ENCODE measurements around the gene SCAMP2.
A peak's percentile ranks its signal among the peaks of the same experiment; 100 is the strongest.
"Not testable (repeated sequence)": the region's sequence is repeated elsewhere in the genome, so short reads cannot be mapped to it uniquely, and the experiment has no call there.

The SCAMP2 gene

GRCh38 chr15:74896316-74896715 is 23.2 kb upstream of the SCAMP2 start:
- Mint-ChIP-seq H3K4me1 (peaks cover 19% of the 10 kb centered on the region), H3K4me3 (no peak overlapping the region), H3K27ac (no peak overlapping the region), H3K9me3 (no peaks in the 10 kb centered on the region), H3K36me3 (peaks cover 27% of the 10 kb centered on the region), H3K27me3 (no peaks in the 10 kb centered on the region)
- no peak for ATAC-seq

DNA sequence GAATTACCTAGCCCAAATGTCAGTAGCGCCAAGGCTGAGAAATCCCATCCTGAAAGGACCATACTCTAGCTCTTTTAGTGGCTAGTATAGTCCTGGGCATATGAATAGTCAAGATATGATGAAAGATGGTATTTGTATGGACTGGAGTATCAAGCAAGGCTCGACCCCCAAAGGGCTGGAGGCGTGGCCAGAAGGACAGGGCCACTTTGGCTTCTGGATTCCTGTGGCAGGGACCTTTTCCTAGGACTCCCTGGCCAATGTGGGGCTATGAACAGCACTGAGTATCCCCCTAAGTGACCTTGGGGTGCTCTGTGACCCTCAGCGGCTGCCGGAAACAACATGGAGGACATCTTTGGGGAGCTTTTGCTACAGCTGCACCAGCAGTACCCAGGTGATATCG is 22.7 kb upstream of the SCAMP2 start:
- H3K27ac Mint-ChIP-seq = no peak overlapping the region
- no peak for ATAC-seq
- no peaks in the 10 kb centered on the region for H3K9me3 Mint-ChIP-seq
- no peak overlapping the region for H3K4me3 Mint-ChIP-seq
- H3K4me1 Mint-ChIP-seq = peaks cover 18% of the 10 kb centered on the region
- H3K27me3 Mint-ChIP-seq = no peaks in the 10 kb centered on the region
- H3K36me3 Mint-ChIP-seq = peaks cover 26% of the 10 kb centered on the region

GRCh38 chr15:74894383-74894782 is 21.2 kb upstream of the SCAMP2 start:
- Mint-ChIP-seq H3K36me3 (peaks cover 18% of the 10 kb centered on the region), H3K4me1 (peaks cover 32% of the 10 kb centered on the region)
- H3K4me3 Mint-ChIP-seq, H3K9me3 Mint-ChIP-seq, H3K27me3 Mint-ChIP-seq, ATAC-seq, H3K27ac Mint-ChIP-seq: not testable (repeated sequence)

DNA sequence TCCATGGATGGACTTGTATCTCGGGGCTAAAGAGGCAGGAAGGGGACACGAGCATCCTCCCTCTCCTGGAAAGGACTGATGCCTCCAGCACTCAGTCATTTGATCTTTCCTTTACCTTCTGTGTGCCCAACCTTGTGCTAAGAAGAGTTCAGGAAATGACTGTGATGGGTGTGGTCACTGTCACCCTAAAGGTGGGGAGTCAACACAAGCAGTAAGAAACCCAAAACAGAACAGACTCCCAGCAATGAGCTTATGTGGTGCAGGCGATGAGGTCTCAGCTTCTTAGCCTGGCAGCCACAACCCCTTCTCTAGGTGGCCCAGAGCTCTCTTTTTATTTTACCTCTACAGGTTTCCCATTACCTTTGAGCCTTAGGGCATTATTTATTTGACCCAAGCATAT is 20.5 kb upstream of the SCAMP2 start:
- ATAC-seq = no peak
- no peaks in the 10 kb centered on the region for H3K9me3 Mint-ChIP-seq
- no peaks in the 10 kb centered on the region for H3K27me3 Mint-ChIP-seq
- peaks cover 18% of the 10 kb centered on the region for H3K36me3 Mint-ChIP-seq
- peak overlapping the region; percentile 88 for H3K27ac Mint-ChIP-seq
- H3K4me1 Mint-ChIP-seq = peaks cover 36% of the 10 kb centered on the region
- no peak overlapping the region for H3K4me3 Mint-ChIP-seq

DNA sequence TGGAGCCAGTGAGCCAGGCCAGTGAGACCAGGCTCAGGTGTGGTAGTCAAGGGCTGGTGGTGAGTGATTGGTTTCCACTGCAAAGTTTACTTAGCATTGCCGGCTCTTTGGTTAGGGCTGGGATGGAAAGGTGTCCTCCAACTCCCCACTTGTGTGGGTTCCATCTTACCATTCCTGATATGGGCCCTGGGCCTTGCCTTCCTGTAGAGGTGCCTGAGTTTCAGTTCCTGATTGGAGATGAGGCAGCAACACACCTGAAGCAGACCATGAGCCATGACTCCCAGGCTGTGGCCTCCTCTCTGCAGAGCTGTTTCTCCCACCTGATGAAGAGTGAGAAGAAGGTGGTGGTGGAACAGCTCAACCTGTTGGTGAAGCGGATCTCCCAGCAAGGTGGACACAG is 19.8 kb upstream of the SCAMP2 start:
- peak overlapping the region; percentile 88 for H3K27ac Mint-ChIP-seq
- H3K27me3 Mint-ChIP-seq = no peaks in the 10 kb centered on the region
- H3K9me3 Mint-ChIP-seq = no peaks in the 10 kb centered on the region
- H3K4me3 Mint-ChIP-seq = no peak overlapping the region
- H3K4me1 Mint-ChIP-seq = peaks cover 36% of the 10 kb centered on the region
- ATAC-seq = no peak
- peaks cover 18% of the 10 kb centered on the region for H3K36me3 Mint-ChIP-seq

GRCh38 chr15:74892313-74892712 is 19.1 kb upstream of the SCAMP2 start:
- H3K27me3 Mint-ChIP-seq = no peaks in the 10 kb centered on the region
- H3K27ac Mint-ChIP-seq = no peak overlapping the region
- no peak overlapping the region for H3K4me3 Mint-ChIP-seq
- H3K4me1 Mint-ChIP-seq = peaks cover 36% of the 10 kb centered on the region
- ATAC-seq = no peak
- H3K9me3 Mint-ChIP-seq = no peaks in the 10 kb centered on the region
- peaks cover 18% of the 10 kb centered on the region for H3K36me3 Mint-ChIP-seq

DNA sequence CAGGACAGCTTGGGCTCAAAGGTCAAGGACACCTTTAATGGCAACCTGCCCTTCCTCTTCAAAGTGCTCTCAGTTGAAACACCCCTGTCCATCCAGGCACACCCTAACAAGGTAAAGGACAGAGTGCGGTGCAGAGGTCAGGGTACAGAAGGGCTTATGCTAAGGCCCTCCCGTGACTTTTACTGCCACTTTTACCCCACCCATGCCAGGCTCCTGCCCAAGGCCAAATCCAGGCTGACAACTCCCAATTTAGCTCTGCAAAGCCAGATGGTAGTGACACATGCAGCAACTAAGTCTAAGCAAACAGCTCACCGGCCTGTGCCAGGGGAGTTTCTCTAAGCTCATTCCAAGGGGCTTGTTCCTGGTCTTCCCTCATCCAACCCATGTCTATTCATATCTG is 18.3 kb upstream of the SCAMP2 start:
- no peaks in the 10 kb centered on the region for H3K9me3 Mint-ChIP-seq
- no peaks in the 10 kb centered on the region for H3K27me3 Mint-ChIP-seq
- peaks cover 36% of the 10 kb centered on the region for H3K4me1 Mint-ChIP-seq
- H3K27ac Mint-ChIP-seq = no peak overlapping the region
- peaks cover 18% of the 10 kb centered on the region for H3K36me3 Mint-ChIP-seq
- ATAC-seq = no peak
- no peak overlapping the region for H3K4me3 Mint-ChIP-seq

- Mint-ChIP-seq H3K4me3 (peak overlapping the region; percentile 88), H3K4me1 (peaks cover 36% of the 10 kb centered on the region), H3K27ac (peak overlapping the region; percentile 91), H3K36me3 (peaks cover 18% of the 10 kb centered on the region), H3K9me3 (no peaks in the 10 kb centered on the region), H3K27me3 (no peaks in the 10 kb centered on the region)
- no peak for ATAC-seq
Measured at GRCh38 chr15:74890665-74890960, 17.4 kb upstream of the SCAMP2 start.

DNA sequence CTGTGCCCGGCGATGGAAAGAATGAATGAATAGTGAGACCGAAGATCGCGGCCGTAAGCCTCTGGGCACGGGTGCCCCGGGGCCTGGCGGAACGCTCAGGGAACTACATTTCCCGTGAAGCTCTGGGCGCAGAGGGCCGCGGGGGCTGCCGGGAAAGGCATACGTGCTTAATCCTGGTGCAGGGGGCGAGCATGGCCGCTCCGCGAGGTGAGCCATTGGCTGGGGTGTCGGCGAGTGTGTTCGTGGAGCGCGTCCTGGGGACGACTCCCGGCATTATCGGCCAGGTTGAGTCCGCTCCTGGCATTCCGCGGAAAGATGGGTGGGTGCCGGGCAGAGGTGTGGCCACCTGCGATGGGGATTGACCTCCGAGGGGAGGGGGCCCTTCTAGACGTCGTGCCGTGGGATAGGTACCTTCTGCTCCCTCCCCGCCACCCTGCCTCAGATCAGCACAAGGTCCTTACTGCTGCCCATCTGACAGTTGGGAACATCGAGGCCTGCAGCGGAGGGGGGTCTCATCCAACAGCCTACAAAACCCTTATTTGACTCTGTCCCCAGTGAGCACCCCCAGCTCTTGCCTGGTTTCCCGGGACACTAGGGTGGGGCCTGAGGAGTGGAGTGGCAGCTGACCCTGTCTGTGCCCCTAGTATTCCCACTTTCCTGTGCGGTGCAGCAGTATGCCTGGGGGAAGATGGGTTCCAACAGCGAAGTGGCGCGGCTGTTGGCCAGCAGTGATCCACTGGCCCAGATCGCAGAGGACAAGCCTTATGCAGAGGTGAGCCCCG is 16.9 kb upstream of the SCAMP2 start, which contains the start of gene MPI:
Gene MPI (plus strand): TSS at position 160 of the 782 bp plus-strand sequence. CDS start 32 bp downstream, at position 192.
- H3K27ac Mint-ChIP-seq = peak within 1 kb of the TSS; percentile 91

GRCh38 chr15:74889390-74889882 is 16.3 kb upstream of the SCAMP2 start:
- peaks cover 39% of the 10 kb centered on the region for H3K4me1 Mint-ChIP-seq
- peaks cover 18% of the 10 kb centered on the region for H3K36me3 Mint-ChIP-seq

More for the DNA sequence above, 16.9 kb upstream of the SCAMP2 start, which contains the start of gene MPI:
- H3K4me3 Mint-ChIP-seq = peak within 1 kb of the TSS; percentile 88
- H3K27me3 Mint-ChIP-seq = no peaks in the 10 kb centered on the region
- peaks cover 36% of the 10 kb centered on the region for H3K4me1 Mint-ChIP-seq
- peaks cover 18% of the 10 kb centered on the region for H3K36me3 Mint-ChIP-seq
- no peaks in the 10 kb centered on the region for H3K9me3 Mint-ChIP-seq
- peak; percentile 99 for ATAC-seq

GRCh38 chr15:74888716-74889115 is 15.6 kb upstream of the SCAMP2 start:
- H3K36me3 Mint-ChIP-seq = peaks cover 15% of the 10 kb centered on the region
- H3K27me3 Mint-ChIP-seq = no peaks in the 10 kb centered on the region
- H3K4me3 Mint-ChIP-seq = no peak overlapping the region
- no peaks in the 10 kb centered on the region for H3K9me3 Mint-ChIP-seq
- H3K27ac Mint-ChIP-seq = no peak overlapping the region
- no peak for ATAC-seq
- peaks cover 43% of the 10 kb centered on the region for H3K4me1 Mint-ChIP-seq

More at GRCh38 chr15:74889390-74889882, 16.3 kb upstream of the SCAMP2 start:
- peak overlapping the region; percentile 91 for H3K27ac Mint-ChIP-seq
- peak overlapping the region; percentile 88 for H3K4me3 Mint-ChIP-seq
- ATAC-seq = no peak
- no peaks in the 10 kb centered on the region for H3K27me3 Mint-ChIP-seq
- H3K9me3 Mint-ChIP-seq = no peaks in the 10 kb centered on the region

DNA sequence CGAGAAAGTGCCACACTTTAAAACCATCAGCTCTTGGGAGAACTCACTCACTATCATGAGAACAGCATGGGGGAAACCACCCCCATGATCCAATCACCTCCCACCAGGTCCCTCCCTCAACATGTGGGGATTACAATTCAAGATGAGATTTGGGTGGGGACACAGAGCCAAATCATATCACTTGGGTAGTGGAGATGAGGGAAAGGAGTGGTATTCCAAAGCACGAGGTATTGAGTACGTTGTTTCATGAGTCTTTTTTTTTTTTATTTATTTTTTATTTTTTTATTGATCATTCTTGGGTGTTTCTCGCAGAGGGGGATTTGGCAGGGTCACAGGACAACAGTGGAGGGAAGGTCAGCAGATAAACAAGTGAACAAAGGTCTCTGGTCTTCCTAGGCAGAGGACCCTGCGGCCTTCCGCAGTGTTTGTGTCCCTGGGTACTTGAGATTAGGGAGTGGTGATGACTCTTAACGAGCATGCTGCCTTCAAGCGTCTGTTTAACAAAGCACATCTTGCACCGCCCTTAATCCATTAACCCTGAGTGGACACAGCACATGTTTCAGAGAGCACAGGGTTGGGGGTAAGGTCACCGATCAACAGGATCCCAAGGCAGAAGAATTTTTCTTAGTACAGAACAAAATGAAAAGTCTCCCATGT is 14.5 kb upstream of the SCAMP2 start:
- H3K4me1 Mint-ChIP-seq = peaks cover 33% of the 10 kb centered on the region
- H3K9me3 Mint-ChIP-seq, ATAC-seq, H3K27ac Mint-ChIP-seq, H3K36me3 Mint-ChIP-seq, H3K4me3 Mint-ChIP-seq, H3K27me3 Mint-ChIP-seq: not testable (repeated sequence)

DNA sequence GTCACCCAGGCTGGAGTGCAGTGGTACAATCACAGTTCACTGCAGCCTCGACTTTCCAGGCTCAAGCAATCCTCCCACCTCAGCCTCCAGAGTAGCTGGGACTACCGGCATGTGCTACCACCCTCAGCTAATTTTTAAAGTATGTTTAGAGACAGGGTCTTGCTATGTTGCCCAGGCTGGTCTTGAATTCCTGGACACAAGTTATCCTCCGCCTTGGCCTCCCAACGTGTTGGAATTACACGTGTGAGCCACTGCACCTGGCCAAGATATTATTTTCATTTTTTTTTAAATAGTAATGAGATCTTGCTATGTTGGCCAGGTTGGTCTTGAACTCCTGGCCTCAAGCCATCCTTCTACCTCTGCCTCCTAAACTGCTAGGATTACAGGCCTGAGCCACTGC is 12.3 kb upstream of the SCAMP2 start:
- no peak for ATAC-seq
- H3K36me3 Mint-ChIP-seq = no peaks in the 10 kb centered on the region
- no peak overlapping the region for H3K4me3 Mint-ChIP-seq
- peaks cover 25% of the 10 kb centered on the region for H3K4me1 Mint-ChIP-seq
- peaks cover 5% of the 10 kb centered on the region for H3K9me3 Mint-ChIP-seq
- no peak overlapping the region for H3K27ac Mint-ChIP-seq
- no peaks in the 10 kb centered on the region for H3K27me3 Mint-ChIP-seq

- no peaks in the 10 kb centered on the region for H3K36me3 Mint-ChIP-seq
- no peak overlapping the region for H3K4me3 Mint-ChIP-seq
- H3K4me1 Mint-ChIP-seq = peaks cover 17% of the 10 kb centered on the region
- ATAC-seq = no peak
- peaks cover 5% of the 10 kb centered on the region for H3K9me3 Mint-ChIP-seq
- H3K27ac Mint-ChIP-seq = no peak overlapping the region
- no peaks in the 10 kb centered on the region for H3K27me3 Mint-ChIP-seq
Measured at GRCh38 chr15:74884428-74885223, 11.5 kb upstream of the SCAMP2 start.

GRCh38 chr15:74882528-74882927 is 9.4 kb upstream of the SCAMP2 start:
- ATAC-seq = no peak
- Mint-ChIP-seq H3K4me1 (peaks cover 11% of the 10 kb centered on the region), H3K9me3 (peaks cover 5% of the 10 kb centered on the region), H3K27me3 (no peaks in the 10 kb centered on the region), H3K27ac (no peak overlapping the region), H3K36me3 (no peaks in the 10 kb centered on the region), H3K4me3 (no peak overlapping the region)
